HG03108 (cell line): ENCODE data around the gene TINAGL1.

Experiments
- ATAC-seq: cut with Tn5 transposase; IDR thresholded peaks from one replicate; pipeline ENCODE4 v1.9.1; 2021; ENCODE audit warnings: moderate library complexity; ENCODE audit not compliant: unreplicated experiment

TINAGL1 gene

GRCh38 chr1:31576201-31576669 is at the start of gene TINAGL1:
TINAGL1 (plus strand) TSS chr1:31576515; CDS start chr1:31577149, 634 bp downstream.
- ATAC-seq = no peak

- ATAC-seq = no peak
Observed at GRCh38 chr1:31529999-31530684, 46.2 kb upstream of the TINAGL1 start.

- no peak for ATAC-seq
Observed at GRCh38 chr1:31531177-31531999, 44.9 kb upstream of the TINAGL1 start.

- no peak for ATAC-seq
Observed at GRCh38 chr1:31532173-31532572, 44.1 kb upstream of the TINAGL1 start.

GRCh38 chr1:31535561-31535960 is 40.8 kb upstream of the TINAGL1 start:
- no peak for ATAC-seq

GRCh38 chr1:31539329-31539728 is 37.0 kb upstream of the TINAGL1 start:
- ATAC-seq = no peak

GRCh38 chr1:31541194-31541593 is 35.1 kb upstream of the TINAGL1 start:
- ATAC-seq = no peak

- no peak for ATAC-seq
Observed at GRCh38 chr1:31545927-31546540, 30.3 kb upstream of the TINAGL1 start.

- no peak for ATAC-seq
Observed at GRCh38 chr1:31548534-31548906, 27.8 kb upstream of the TINAGL1 start.

GRCh38 chr1:31548907-31549808 is 27.2 kb upstream of the TINAGL1 start:
- peak; percentile 70 for ATAC-seq

- ATAC-seq = peak; percentile 37
Observed at GRCh38 chr1:31549809-31550620, 26.3 kb upstream of the TINAGL1 start.

- ATAC-seq = no peak
Observed at GRCh38 chr1:31551208-31551607, 25.1 kb upstream of the TINAGL1 start.

- no peak for ATAC-seq
Observed at GRCh38 chr1:31552489-31552888, 23.8 kb upstream of the TINAGL1 start.

GRCh38 chr1:31556481-31557006 is 19.8 kb upstream of the TINAGL1 start:
- ATAC-seq = no peak

GRCh38 chr1:31559715-31560114 is 16.6 kb upstream of the TINAGL1 start:
- ATAC-seq = no peak

GRCh38 chr1:31560394-31560793 is 15.9 kb upstream of the TINAGL1 start:
- no peak for ATAC-seq

GRCh38 chr1:31562707-31563360 is 13.5 kb upstream of the TINAGL1 start:
- no peak for ATAC-seq

- no peak for ATAC-seq
Observed at GRCh38 chr1:31564606-31564989, 11.7 kb upstream of the TINAGL1 start.

- ATAC-seq = no peak
Observed at GRCh38 chr1:31567956-31568570, 8.3 kb upstream of the TINAGL1 start.
